HFFc6 (cell line): ENCODE data around the gene MACF1. TPM values are rescaled to one million over a fixed set of nuclear protein-coding genes. Genes with fewer than 3 reads are reported as not detected.

Experiments
- DNase-seq: peaks from one replicate; pipeline ENCODE4 v3.0.0-alpha.2; 2018
- H3K27ac Mint-ChIP-seq: 2 replicates; pipeline ENCODE4 v1.8.0; 2020; ENCODE audit warnings: mild to moderate bottlenecking, mixed read lengths
- H3K27me3 Mint-ChIP-seq: 2 replicates; pipeline ENCODE4 v1.8.0; 2021; ENCODE audit warnings: mild to moderate bottlenecking, moderate library complexity, mixed read lengths; ENCODE audit not compliant: insufficient read depth
- H3K36me3 Mint-ChIP-seq: 2 replicates; pipeline ENCODE4 v1.8.0; 2021; ENCODE audit warnings: low read depth, mixed read lengths
- H3K4me1 Mint-ChIP-seq: 2 replicates; pipeline ENCODE4 v1.8.0; 2020; ENCODE audit warnings: low read depth, mixed read lengths
- H3K4me3 Mint-ChIP-seq: 2 replicates; pipeline ENCODE4 v1.8.0; 2020; ENCODE audit warnings: mild to moderate bottlenecking, moderate library complexity, mixed read lengths
- H3K9me3 Mint-ChIP-seq: 2 replicates; pipeline ENCODE4 v1.8.0; 2020; ENCODE audit warnings: mild to moderate bottlenecking, mixed read lengths
- total RNA-seq, 6 experiments: library from RNA; stranded (reverse); fragmentation: NEBNext Ultra II Directional; extraction: Animal tissue kit (Norgen Biotek cat#: 25700); gene quantifications; 2 replicates in 1 of 6; 3 replicates in 5 of 6; pipeline ENCODE4 v1.2.3, GENCODE V29; 2021
- TF ChIP-seq, protein P1 (sequence below): fragments of 200-600 bp; sonication (generic); IDR thresholded peaks from 2 replicates; pipeline ENCODE4 v1.5.0; 2021; ENCODE audit warnings: antibody characterized with exemption, mild to moderate bottlenecking

MACF1 gene
- total RNA-seq, 6 experiments from 2014 or later = 201 to 308 (median 223) TPM

DNA sequence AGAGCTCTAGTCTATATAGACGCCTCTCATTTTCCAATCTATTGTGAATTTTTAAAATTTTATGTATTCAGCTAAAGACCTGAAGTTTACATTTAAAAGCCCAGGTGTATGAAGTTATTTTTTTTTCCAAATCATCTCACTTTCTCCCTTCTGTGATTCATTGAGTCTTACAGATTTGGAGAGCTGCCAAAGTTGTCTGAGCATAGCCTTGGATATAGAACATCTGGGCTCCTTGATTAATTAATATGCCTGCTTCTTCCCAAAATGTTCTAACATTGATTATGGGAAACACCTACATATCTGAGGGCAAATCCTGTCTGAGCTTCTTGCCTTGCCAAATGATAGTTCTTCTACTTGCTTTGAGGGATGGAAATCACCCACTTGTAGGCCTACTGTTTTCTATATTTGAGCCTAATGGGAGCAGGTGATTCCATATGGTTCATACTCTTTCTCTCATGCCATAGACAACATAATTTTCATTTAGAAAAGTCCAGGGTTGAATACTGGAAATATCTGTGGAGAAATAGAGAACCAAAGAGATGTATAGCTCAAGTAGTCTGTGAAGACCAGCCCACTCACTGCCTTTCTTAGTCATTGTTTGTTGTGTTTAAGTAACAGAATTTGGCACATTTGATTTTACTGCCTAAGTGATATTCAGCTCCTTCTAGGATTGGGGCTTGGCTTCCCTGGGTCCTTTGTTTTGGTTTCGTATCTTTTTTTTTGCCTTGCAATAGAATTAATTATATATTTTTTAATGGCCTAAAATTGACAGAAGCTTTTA is 46.2 kb downstream of the MACF1 start:
- Mint-ChIP-seq H3K27ac (no peak overlapping the region), H3K4me3 (no peak overlapping the region), H3K4me1 (peaks cover 21% of the 10 kb centered on the region), H3K9me3 (no peaks in the 10 kb centered on the region), H3K36me3 (peaks cover 18% of the 10 kb centered on the region), H3K27me3 (peaks cover 4% of the 10 kb centered on the region; the same call in 1 of the 2 replicates)
- TF ChIP-seq, protein P1, sequence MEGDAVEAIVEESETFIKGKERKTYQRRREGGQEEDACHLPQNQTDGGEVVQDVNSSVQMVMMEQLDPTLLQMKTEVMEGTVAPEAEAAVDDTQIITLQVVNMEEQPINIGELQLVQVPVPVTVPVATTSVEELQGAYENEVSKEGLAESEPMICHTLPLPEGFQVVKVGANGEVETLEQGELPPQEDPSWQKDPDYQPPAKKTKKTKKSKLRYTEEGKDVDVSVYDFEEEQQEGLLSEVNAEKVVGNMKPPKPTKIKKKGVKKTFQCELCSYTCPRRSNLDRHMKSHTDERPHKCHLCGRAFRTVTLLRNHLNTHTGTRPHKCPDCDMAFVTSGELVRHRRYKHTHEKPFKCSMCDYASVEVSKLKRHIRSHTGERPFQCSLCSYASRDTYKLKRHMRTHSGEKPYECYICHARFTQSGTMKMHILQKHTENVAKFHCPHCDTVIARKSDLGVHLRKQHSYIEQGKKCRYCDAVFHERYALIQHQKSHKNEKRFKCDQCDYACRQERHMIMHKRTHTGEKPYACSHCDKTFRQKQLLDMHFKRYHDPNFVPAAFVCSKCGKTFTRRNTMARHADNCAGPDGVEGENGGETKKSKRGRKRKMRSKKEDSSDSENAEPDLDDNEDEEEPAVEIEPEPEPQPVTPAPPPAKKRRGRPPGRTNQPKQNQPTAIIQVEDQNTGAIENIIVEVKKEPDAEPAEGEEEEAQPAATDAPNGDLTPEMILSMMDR = no peak
- no peak for DNase-seq

DNA sequence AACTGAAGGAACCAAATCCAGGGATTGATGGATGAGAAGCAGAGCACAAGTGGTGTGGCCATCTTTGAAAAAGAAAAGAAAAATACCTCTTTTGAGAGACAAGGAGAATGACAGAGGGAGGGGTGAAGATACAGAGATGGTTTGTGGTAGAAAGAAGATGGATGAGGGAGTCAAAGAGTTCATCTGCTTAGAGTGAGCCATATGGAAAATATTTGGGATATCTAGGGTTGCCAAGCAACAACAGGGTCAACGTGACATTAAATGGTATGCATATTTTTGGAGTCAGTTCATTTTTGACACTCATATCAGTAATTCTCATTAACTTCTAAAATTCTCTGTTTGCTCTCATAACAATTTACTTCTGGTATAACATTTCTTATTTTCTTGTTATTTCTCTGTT is 50.7 kb downstream of the MACF1 start:
- peaks cover 6% of the 10 kb centered on the region for H3K36me3 Mint-ChIP-seq
- DNase-seq = peak; percentile 53
- H3K4me1 Mint-ChIP-seq = peaks cover 26% of the 10 kb centered on the region
- no peaks in the 10 kb centered on the region for H3K27me3 Mint-ChIP-seq
- no peak overlapping the region for H3K27ac Mint-ChIP-seq
- H3K4me3 Mint-ChIP-seq = no peak overlapping the region
- TF ChIP-seq, protein P1 = no peak
- H3K9me3 Mint-ChIP-seq = no peaks in the 10 kb centered on the region

DNA sequence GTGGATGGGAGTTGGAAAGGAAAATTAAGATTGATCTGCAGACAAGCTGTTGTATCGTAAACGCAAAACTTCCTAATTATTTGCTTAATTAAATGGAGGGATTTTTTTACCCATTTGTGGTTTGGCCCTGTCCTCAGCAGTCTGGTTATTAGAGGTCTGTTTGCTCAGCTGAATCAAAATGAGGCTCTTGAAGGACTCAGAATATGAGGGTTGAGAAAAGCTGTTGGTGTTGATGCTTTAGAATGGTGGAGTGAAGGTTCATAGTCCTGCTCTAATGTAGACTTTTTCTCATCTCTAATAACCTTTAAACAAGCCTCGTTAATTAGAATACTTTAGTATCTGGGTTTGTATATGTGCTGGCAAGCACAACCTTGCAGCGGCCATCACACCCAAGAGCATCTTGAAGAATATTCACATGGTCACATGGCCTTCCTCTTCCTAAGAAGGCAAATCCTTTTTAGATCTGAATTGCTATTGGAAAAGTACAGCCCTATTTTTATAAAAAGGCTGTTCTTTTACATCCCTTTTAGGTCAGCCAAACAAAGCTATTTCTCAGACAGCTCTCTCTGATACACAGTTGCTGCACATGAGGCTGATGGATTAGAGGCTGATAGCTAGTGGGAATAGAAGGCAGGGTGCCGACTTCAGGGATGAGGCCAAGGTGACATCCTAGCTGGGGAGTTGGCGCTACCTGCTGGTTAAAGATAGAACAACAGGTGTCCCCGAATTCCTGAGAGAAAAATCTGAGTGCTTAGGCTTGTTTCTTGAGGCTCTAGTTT is 53.8 kb downstream of the MACF1 start:
- no peaks in the 10 kb centered on the region for H3K27me3 Mint-ChIP-seq
- no peaks in the 10 kb centered on the region for H3K9me3 Mint-ChIP-seq
- H3K4me1 Mint-ChIP-seq = peaks cover 24% of the 10 kb centered on the region
- H3K27ac Mint-ChIP-seq = peak overlapping the region; percentile 67
- no peak overlapping the region for H3K4me3 Mint-ChIP-seq
- peak; percentile 51 for DNase-seq
- TF ChIP-seq, protein P1 = peak; percentile 95
- H3K36me3 Mint-ChIP-seq = no peaks in the 10 kb centered on the region

DNA sequence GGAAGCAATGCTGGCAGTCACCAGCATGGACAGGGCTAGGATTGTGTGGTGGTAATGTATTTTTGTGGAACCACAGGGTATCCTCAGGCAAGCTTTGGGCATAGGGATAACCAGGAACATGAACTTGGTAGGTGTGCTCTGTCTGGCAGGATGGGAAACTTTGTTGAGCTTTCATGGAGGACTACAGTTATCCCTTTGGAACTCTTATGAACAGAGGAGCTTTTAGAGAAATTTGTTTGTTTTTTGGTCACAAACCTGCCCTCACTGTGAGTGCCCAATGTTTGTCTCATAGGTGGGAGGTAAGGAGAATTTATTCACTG is 54.4 kb downstream of the MACF1 start:
- no peaks in the 10 kb centered on the region for H3K27me3 Mint-ChIP-seq
- DNase-seq = no peak
- TF ChIP-seq, protein P1 = peak; percentile 55
- H3K9me3 Mint-ChIP-seq = no peaks in the 10 kb centered on the region
- no peak overlapping the region for H3K4me3 Mint-ChIP-seq
- peak overlapping the region; percentile 67 for H3K27ac Mint-ChIP-seq
- peaks cover 24% of the 10 kb centered on the region for H3K4me1 Mint-ChIP-seq
- H3K36me3 Mint-ChIP-seq = no peaks in the 10 kb centered on the region

DNA sequence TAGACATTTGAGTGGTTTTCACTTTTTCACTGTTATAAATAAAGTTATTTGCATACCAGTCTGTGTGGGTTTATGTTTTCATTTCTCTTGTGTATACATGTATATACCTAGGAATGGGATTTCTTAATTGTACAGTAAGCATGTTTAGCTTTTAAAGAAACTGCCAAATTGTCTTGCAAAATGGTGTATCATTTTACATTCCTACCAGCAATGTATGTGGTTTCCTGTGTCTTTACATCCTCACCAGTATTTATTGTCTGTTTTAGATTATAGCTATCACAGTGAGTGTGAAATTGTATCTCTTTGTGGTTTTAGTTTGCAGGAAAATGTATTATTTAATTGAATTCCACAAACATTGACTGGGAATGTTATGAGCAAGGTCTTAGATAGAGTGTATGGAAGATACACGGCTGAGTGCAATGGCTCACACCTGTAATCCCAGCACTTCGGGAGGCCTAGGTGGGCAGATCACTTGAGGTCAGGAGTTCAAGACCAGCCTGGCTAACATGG is 57.3 kb downstream of the MACF1 start:
- Mint-ChIP-seq H3K27ac (no peak overlapping the region), H3K27me3 (no peaks in the 10 kb centered on the region), H3K4me3 (no peak overlapping the region), H3K4me1 (peaks cover 30% of the 10 kb centered on the region), H3K36me3 (no peaks in the 10 kb centered on the region), H3K9me3 (no peaks in the 10 kb centered on the region)
- TF ChIP-seq, protein P1 = no peak
- no peak for DNase-seq
